ENCODE results near the gene PPP6R1.

- no peak for TF ChIP-seq CTCF (conservative IDR thresholded peaks at IDR 0.05 in 1 of 2, IDR thresholded peaks at IDR 0.05 in 1 of 2; ENCODE audit: low read depth in 1 of 2, low read length in 2 of 2)
- no peak for TF ChIP-seq EZH2 (IDR thresholded peaks at IDR 0.05; ENCODE audit: low read length, missing control alignments)
Observed at GRCh38 chr19:55255618-55256423, 3.0 kb downstream of the PPP6R1 start.

All from fibroblast of lung (primary cell).